Activated effector memory CD4-positive, alpha-beta T cell treated with Interleukin-2 at 50 U/mL for 16 hours (primary cell): ENCODE results near the gene GAS7.
"Not testable (repeated sequence)": the region's sequence is repeated elsewhere in the genome, so short reads cannot be mapped to it uniquely, and the experiment has no call there.

Experiments
- DNase-seq: peaks from one replicate; pipeline ENCODE4 v3.0.0-alpha.2; 2020

The GAS7 gene

DNA sequence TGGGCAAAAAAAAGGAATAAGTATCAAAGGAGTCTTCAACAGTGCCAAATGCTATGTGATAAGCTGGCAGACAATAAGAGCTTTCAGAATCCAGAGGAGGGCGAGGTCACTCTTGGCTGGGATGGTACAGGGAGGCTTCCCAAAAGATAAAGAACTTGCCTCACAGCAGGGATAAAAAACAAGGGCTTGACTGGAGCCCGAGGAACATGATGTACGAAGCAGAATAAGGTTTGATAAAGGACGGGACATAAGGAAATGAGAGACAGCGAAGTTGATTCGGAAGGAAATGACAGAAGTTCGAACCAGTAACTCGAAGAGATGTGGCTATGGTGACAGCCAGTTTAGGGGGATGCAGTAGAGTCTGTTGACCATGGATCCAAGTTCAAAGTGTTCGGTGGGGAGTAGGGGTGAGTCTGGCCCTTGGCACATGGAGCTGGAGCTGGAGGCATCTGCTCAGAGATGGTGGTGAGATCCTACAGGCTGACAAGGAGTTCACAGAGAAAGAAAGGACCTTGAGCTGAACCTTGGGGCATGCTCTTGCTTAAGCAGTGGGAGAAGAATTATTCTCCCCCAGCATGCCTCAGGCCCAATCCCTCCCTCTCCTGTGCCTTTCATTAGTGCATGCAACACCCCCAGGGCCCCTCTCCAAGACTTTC lies 155.7 kb downstream of the GAS7 start:
- no peak for DNase-seq

DNA sequence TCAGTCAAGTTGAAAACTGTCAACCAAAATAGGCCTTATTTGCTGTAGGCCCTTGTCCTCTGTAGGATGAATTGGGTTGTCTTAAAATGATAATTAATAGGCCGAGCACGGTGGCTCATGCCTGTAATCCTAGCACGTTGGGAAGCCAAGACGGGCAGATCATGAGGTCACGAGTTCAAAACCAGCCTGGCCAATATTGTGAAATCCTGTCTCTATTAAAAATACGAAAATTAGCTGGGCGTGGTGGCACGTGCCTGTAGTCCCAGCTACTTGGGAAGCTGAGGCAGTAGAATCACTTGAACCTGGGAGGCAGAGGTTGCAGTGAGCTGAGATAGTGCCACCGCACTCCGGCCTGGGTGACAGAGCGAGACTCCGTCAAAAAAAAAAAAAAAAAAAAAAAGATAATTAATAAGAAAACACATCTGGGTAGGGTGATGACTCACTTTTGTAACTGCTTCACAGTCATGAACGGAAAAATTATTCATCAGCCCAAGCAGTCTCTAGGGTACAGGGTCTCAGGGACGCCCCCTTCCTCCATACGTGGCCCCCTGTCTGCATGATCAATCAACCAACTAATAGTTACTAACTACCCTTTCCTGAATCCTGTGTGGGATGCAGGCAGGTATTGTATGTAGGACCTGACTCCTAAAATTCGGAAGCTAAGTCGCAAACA lies 156.4 kb downstream of the GAS7 start:
- no peak for DNase-seq

DNA sequence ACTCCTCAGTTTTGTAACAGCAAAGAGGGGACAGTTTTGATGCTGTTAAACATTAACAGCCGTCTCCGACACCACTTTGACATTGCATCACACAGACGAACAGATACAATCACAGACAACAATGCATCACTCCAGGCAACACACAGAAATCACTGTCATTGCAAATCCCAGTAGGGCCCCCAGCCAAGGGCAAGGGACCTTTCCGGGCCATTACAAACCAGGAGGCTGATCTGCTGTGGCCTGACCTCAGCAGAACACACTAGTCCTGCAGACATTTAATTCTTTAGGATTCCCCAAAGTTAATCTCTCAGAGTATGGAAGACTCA lies 157.2 kb downstream of the GAS7 start:
- no peak for DNase-seq

DNA sequence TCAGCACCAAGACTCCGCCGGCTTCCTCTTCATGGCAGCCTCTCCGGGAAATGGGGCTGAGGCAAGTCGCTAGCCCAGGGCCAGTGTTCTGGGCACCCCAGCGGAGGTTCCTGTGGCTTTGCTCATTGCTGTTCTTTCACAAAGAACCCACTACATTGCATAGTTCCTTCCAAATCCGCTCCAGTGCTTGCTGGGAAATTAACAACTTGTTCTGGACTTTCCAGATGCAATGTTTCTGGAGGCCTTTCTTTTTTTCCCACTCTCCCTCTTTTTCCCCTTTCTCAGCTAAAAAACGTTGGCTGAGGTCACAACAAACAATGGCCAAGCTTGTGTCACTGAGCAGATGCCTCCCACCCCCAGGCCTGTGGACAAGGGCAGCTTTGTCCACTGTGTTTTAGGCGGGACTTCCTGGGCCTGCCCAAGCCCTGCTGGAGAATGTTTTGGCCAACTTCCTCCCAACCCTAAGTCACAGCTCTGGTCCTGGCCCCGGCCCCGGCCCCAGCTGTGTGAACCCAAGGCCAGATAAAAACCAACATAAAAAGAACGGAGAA lies 161.8 kb downstream of the GAS7 start:
- no peak for DNase-seq

DNA sequence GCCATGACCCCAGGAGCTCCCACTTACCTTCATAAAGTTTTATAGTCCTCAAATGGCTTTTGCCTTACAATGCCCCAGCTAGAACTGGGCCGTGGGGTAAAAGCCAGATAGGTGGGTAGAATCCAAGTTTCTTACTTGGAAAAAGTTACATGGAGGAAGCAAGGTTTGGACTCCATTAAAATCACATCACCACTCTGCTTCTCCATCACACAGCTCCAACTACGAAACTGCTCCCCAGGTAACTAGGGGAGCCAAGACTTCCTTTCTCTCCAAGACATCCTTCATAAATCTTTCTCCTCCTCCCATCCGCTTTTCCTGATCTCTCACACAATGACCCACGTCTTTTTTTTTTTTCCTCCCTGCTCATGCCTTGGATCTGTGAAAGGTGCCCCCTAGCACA lies 162.5 kb downstream of the GAS7 start:
- DNase-seq = no peak

DNA sequence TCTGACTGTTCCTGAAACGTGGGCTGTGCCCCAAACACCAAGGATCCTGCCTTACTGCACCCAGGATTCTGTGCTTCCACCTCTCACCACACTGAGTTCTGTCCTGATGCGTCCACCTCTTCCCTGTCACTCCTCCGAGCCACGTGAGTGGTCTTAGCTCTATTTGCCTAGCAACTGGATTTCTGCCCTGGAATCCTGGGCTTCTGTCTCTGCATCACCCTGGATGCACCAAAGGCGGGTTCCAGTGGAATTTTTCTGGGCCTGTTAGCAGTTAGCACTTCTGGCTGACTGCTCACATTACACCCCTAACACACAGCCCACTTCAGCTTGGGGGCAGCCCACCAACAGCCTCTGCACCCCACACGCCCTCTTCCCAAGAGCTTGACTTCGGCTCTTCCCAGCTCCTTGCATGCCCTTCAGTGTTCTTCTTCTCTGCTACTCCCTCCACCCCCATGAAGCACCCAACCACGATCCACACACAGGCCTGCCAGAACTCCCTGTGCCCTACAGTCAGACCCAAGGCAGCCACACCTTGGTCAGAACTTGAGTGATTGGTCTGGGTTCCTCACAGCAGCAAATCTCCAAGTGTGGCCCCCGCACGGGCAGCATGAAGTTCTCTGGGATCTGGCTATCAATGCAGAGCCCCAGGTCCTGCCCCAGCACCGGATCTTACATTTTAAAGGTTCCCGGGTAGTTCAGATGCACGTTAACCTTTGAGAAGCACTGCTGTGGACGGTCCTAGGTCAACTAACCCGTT lies 163.5 kb downstream of the GAS7 start:
- DNase-seq = no peak

DNA sequence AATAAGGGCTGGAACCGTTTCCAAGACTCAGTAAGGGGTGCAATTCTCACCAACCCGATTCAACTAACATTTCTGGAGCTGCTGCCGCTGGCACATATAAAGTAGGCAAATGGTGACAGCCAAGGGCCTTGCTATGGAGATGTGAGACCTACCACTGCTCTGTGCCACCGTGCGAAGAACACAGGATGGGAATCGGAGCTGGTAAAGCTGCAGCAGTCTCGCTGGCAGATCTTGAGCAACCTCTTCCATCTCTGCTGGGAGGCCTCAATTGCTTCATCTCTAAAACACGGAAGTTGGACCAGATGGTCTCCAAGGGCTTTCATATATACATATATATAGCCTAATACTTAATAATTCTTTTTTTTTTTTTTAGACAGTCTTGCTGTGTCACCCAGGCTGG lies 164.4 kb downstream of the GAS7 start:
- no peak for DNase-seq

DNA sequence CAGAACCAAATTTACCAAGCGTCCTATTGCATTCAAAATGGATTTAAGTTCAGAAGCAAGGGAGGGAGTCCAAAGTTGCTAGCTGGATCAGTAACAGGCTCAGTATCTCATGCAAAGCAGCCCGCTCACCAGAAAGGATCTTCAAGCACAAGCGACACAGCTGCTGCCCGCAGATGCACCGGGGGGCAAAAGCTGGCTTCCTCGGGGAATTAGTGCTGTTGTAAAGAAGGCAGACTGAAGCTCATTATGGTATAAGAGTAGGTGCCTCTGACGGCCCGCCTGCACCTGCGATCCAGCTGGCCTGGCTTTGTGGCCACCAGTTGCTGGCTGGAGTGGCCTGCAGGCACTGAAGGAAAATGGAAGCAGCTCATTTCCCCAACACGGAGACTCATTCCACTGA lies 165.0 kb downstream of the GAS7 start:
- DNase-seq = no peak

DNA sequence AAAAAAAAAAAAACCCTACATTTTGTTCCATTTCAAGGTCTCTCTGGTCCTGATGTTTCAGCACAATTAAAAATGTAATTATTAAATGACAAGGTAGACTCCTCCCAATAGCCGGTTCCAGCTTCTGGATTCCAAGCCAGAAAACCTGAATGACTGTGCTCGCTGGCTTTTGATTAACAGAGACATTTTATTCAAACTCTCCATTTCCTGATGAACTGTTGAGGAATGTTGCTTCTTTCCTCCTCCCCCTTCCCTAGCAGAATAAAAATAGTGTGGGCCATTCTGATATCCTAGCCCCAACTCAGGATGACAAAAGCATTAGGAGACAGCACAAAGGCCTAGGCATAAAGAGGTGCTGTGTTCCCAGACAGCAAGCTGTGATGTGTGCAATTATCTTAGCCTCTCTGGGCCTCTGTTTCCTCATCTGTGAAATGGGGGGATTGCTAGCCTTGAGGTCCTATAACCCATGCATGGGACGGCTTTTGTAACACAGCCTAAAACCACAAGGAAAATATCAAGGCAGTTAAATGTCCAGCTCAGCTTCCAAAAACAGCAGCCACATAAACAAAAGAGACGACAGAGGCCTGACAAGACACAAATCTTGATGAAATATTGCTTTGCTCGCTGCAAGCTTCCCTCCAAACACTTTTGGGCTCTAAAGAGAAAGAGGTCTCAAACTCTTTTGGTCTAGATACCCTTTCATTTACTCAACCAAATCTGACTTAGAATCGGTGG lies 166.1 kb downstream of the GAS7 start:
- DNase-seq = no peak

DNA sequence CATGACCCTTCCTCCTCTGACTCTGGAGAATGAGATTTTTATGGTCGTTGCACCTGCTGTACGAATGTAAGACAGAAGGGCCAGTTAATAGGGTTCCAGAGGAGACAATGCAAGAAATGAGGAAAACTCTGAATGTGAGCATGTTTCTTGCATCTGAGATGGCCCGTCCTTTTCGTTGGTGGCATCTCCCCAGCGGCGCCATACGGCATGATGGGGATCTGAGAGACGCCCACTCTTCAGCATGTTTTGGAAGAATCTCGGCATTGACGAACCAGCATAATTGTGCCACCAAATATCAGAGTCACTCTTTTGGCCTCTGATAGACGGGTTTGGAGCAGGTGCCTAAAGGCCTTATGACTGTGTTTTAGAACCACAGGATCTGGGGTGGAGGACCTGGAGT lies 166.8 kb downstream of the GAS7 start:
- no peak for DNase-seq

DNA sequence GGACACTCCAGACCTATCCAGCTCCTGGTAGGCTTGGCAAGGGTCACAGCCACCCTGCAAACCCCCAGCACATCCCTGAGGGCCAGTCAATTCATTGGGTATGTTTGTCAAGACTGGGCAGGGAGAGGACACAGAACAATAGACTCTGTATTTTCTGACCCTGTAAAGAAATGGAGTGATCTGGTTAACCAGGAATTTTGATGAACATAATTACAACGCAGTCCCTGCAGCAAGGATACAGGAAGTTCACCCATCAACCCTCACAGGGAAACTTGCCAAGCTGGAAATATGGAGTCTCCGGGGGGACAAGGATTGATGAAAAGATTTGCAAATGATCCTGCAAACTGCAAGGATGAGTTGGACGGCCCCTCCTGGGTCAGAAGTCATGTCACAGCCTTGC lies 167.3 kb downstream of the GAS7 start:
- no peak for DNase-seq

DNA sequence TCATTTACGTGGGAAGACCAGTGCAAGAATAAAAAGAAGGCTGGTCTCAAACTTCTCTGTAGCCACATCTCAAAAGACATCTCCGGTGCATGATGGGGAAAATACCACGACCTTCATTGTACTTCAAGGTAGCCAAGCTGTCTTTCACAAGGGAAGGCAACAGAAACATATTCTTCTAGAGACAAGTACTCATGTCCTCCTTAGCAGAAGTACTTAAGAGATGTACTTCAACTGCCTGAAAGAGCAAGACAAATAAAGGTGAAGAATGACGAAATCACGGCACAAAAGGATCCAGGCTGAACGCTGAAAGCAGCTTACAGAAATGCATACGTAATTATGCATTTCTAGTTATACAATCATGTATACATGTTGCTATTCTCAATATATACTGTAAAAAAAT lies 169.3 kb downstream of the GAS7 start:
- no peak for DNase-seq

DNA sequence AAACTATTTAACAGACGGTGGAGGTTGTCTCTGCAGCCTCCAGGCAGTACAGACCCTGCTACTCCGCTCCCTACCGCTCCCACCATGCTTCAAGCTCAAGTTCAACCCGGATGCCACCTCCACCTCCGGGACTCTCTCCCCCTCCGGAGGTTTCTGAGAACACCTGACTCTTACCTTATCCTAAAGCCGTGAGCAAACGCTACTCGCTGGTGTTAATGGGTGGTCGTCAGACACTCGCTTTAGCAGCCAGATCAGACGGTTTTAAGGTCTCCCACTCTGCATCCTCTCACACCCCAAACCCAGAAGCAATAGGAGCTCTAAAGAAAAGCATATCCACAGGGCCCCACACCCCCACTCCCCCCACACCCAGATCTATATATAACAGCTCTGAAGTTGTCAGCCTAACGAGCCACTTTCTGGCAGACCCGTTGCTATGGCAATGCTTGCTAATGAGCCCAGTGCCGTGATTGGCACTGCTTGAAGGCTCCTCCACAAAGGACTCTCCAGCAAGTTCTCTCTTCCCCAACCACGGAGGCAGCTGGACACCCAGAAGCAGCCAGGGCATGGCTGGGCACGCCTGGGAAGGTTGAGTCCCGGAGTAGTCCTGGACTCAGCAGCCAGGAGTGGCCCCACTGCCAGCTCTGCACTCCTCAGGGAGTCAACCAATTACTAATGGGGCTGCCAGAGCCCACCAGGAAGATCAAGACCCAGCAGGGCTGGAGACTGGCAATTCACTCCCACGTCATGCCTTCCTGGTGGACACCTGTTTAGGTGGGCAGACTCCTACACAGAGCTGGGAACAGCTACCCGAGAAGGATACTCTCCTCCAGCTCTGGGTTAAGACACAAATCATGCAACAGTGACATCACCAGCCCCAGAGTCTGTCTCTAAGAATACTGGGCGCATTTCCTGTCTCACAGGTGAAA lies 172.2 kb downstream of the GAS7 start:
- DNase-seq = no peak

DNA sequence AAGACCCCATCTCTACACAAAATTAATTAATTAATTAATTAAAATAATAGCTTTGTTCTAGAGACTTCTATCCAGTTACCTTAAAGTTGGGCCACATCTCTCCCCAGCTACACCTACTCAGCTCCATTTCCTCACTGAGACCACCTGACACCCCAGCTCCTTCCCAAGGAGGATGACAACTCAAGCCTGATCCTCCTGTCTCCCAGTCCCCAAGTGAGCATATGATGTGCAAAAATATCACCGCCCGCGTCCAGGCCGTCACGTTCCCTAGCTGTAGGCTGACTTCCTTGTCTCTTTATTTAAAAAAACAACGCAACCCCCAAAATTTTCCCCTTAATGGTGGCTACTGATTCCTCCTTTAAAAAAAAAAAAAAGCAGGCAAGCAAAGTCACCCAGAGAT lies 173.2 kb downstream of the GAS7 start:
- DNase-seq = no peak

DNA sequence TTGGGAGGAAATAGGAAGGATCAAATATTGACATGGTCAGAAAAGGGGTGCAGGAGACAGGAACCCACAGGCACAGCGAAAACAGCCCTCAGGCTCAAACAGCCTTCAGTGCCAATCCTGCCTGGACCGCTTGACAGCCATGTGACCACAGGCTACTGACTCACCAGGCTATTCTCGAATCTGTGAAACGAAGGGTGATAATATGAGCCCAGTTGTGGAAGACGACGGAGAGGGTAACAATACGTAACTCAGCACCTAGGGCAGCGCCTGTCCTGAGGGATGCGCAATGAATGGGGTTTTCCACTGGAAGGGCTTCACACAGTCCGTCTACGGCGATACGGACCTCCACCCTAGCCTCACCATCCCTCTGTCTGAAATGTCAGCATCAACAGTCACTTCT lies 176.0 kb downstream of the GAS7 start:
- DNase-seq = no peak

DNA sequence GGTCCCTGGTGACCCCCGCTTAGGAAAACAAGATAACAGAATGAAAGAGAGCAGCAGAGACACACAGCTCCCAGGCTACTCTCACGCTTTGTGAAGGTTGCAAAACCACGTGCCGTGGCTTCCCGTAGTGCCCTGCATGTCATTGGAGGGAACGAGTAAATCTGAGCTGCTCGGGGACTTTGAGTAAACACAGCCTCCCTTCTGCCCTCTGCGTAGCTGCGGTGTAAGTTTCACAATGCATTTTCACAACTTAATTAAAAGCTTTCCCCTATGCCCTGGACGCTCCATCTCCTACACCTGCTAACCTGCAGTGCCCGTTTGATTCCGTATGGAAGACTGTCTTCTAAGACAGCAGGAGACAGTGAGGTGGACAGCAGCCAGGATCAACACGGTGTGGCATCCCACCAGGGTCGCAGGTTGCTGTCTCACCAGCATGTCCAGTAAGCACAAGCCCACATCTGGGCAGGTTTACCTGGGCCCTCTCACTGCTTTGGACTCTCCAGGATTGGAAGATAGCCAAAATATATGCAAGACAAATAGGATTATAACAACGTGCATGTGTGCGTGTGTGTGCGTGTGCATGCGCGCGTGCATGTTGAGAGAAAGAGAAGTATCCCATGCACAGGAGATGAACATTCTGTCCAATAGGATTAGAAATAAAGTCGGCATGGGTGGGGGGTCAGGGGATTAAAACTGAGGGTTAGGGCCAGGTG lies 177.0 kb downstream of the GAS7 start:
- no peak for DNase-seq

DNA sequence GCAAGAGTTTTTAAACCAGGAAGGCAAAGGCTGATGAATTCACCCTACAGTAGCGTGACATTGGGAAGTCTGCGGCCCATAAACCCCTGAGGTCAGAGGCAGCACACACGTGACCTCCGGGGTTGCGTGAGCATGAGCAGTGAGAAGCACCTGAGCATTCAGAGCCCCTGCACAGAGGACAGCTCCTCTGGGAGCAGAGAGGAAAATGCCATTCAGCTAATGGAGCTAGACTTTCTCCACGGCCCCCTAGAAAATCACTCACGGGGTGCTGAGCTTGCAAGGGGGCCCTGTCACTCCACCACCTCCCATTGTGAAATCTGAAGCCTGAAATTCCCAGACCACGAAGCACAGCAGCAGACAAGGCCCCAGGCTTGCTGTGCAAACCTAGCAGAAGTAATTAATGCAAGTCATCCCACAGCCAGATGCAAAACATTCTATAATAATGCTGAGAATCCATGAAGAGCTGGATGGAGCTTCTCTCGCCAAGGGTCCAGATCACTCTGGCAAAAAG lies 178.4 kb downstream of the GAS7 start:
- no peak for DNase-seq

DNA sequence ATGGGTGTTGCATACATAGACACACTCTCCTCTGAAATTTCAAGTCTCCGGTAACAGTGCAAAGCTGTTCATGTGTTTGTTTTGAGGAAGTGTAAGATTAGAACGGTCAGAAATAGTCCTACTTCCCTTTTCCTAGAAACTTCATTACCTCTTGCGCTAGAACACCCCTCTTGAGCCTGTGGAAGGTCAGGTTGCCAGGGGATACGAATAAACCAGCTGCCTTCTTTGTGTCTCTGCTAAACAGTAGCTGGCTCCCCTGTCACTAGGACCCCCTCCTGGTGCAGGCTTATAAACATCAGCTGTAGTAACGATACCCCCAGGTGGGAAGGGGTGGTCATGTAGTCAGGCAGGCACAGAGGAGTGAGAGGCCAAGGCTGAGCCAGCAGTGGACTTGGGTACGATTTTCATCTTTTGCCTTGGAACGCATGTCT lies 179.9 kb downstream of the GAS7 start:
- no peak for DNase-seq

DNA sequence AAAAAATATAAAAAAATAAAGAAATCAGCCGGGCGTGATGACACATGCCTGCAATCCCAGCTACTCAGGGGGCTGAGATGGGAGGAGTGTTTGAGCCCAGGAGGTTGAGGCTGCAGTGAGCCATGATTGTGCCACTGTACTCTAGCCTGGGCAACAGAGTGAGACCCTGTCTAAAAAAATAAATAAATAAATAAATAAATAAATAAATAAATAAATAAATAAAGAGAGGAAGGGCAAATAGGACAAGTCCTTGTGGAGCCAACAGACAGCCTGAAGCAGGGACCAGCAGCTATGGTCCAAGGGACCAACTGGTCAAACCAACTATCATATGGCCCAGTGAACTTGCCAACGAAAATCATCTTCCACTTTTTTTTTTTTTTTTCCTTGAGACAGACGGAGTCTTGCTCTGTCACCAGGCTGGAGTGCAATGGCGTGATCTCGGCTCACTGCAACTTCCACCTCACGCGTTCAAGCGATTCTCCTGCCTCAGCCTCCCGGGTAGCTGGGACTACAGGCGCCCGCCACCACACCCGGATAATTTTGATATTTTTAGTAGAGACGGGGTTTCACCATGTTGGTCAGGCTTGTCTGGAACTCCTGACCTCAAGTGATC lies 181.3 kb downstream of the GAS7 start:
- not testable (repeated sequence) for DNase-seq

DNA sequence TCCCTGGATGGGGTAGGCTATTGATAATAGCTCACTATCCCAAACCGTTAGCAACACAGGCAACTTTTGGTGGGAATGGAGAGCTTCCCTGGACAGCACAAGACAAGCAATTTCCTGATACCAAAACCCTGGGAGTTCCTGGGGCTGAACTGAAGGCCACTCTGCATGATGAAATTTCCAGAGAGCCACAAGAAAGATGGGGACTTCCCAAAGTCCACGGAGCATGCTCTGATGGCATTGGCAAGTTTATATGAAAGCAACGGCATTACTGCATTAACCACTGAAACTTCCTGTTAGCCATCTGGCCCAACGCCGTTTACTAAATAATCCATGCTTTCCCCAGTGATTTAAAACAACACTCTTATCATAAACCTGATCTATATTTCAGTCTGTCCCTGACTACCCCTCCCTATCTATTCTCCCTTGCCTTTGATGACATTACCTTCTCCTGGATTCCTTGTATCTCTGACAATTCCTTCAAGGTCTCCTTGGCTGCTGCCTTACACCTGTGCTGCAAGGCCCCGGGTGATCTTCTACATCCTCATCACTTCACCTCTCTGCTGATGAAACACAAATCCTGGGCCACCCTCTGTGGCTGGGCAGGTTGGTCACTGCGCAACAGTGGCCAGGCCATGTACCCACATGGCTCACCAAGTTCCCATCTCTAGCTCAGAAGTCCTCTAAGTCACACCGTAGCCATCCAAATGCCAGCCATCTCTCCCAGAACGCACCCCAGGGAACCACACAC lies 184.9 kb downstream of the GAS7 start:
- DNase-seq = no peak
